ENCODE data around the gene RAB6B. TPM values are rescaled to one million over a fixed set of nuclear protein-coding genes. Genes with fewer than 3 reads are reported as not detected.

RAB6B gene
- polyA plus RNA-seq, 1 donor: 9.7 TPM

- no peak for DNase-seq
These were observed 39.9 kb downstream of the RAB6B start for GRCh38 chr3:133855772-133856171.

GRCh38 chr3:133855002-133855370 is 40.7 kb downstream of the RAB6B start:
- no peak for DNase-seq

GRCh38 chr3:133854264-133855001 is 41.2 kb downstream of the RAB6B start:
- no peak for DNase-seq

GRCh38 chr3:133853925-133854227 is 41.8 kb downstream of the RAB6B start:
- no peak for DNase-seq

GRCh38 chr3:133853063-133853924 is 42.4 kb downstream of the RAB6B start:
- no peak for DNase-seq

- DNase-seq: no peak
These were observed 43.8 kb downstream of the RAB6B start for GRCh38 chr3:133851931-133852330.

- no peak for DNase-seq
These were observed 44.3 kb downstream of the RAB6B start for GRCh38 chr3:133851266-133851906.

GRCh38 chr3:133850034-133850433 is 45.6 kb downstream of the RAB6B start:
- DNase-seq: no peak

GRCh38 chr3:133849346-133849745 is 46.3 kb downstream of the RAB6B start:
- no peak for DNase-seq

- no peak for DNase-seq
These were observed 50.6 kb downstream of the RAB6B start for GRCh38 chr3:133845127-133845526.

- no peak for DNase-seq
These were observed 52.0 kb downstream of the RAB6B start for GRCh38 chr3:133843634-133844033.

GRCh38 chr3:133842158-133842557 is 53.5 kb downstream of the RAB6B start:
- no peak for DNase-seq

- no peak for DNase-seq
These were observed 54.5 kb downstream of the RAB6B start for GRCh38 chr3:133841196-133841595.

- no peak for DNase-seq
These were observed 54.9 kb downstream of the RAB6B start for GRCh38 chr3:133840767-133841166.

- no peak for DNase-seq
These were observed 55.5 kb downstream of the RAB6B start for GRCh38 chr3:133840055-133840737.

GRCh38 chr3:133838916-133839800 is 56.5 kb downstream of the RAB6B start:
- no peak for DNase-seq

- DNase-seq: no peak
These were observed 57.3 kb downstream of the RAB6B start for GRCh38 chr3:133838296-133838789.

- no peak for DNase-seq
These were observed 58.0 kb downstream of the RAB6B start for GRCh38 chr3:133837487-133838295.

- no peak for DNase-seq
These were observed 59.1 kb downstream of the RAB6B start for GRCh38 chr3:133836497-133837158.

GRCh38 chr3:133835961-133836360 is 59.7 kb downstream of the RAB6B start:
- DNase-seq: no peak

Measured in hindlimb muscle (tissue), 1 donor.